HT-29 (cell line): Measurements from ENCODE around the gene UBE2L5. TPM values are rescaled to one million over a fixed set of nuclear protein-coding genes. Genes with fewer than 3 reads are reported as not detected.
A peak's percentile ranks its signal among the peaks of the same experiment; 100 is the strongest.

Experiments used
- DNase-seq: peaks from one replicate; pipeline ENCODE4 v3.0.0-alpha.2; 2015; ENCODE audit warnings: low spot score
- total RNA-seq: library from RNA; depleted of rRNA; stranded (reverse); fragments of >200 nt; shearing (Covaris generic); gene quantifications from 2 replicates; pipeline ENCODE4 v1.2.3, GENCODE V29; 2014; rRNA removed

The UBE2L5 gene
- total RNA-seq, result not detected in 2 replicates

DNA sequence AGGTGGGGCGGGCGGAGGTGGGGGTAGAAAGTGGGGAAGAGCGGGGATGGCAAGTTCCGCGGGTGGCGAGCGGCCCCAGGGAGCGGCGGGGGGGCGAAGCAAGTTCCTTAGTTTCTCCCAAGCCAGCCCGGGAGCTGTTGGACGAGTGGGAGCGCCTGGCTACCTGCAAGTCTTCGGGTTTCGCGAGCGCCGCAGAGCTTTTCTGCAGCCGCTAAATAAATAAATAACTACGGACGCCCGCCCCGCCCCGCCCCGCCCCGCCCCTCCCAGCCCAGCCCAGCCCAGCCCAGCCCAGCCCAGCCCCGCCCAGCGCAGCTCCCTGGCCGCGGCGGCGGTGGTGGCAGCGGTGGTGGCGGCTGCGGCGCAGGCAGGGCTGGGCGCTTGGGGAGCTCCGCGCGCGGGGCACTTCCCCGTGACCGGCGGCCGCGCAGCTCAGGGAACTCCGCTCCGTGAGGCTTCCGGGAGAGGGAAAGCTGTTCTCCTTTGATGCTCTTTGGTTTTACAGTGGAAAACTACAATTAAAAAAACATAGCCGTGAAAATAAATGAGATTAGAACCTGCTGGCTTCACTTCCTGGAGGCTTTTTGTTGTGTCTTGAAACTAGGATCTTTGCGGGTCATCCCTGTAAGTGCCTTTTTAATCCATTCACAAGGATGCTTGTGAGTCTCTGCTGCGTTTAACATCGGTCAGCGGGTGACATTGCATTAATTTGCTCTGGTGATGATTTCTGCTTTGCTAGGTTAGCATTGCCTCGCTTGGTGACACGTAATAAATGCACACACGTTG is at the start of gene UBE2L5:
Gene UBE2L5 (plus strand): TSS at position 440 of the 786 bp plus-strand sequence. CDS start 5,498 bp downstream, outside the sequence.
- DNase-seq, result peak; percentile 68

- no peak for DNase-seq
Measured at GRCh38 chr13:30373727-30374126, 48.6 kb upstream of the UBE2L5 start.

- no peak for DNase-seq
Measured at GRCh38 chr13:30375265-30375835, 46.9 kb upstream of the UBE2L5 start.

- peak; percentile 14 for DNase-seq
Measured at GRCh38 chr13:30376426-30377311, 45.6 kb upstream of the UBE2L5 start.

- DNase-seq, result no peak
Measured at GRCh38 chr13:30377312-30377685, 45.0 kb upstream of the UBE2L5 start.

GRCh38 chr13:30378191-30378590 is 44.1 kb upstream of the UBE2L5 start:
- DNase-seq, result no peak

DNA sequence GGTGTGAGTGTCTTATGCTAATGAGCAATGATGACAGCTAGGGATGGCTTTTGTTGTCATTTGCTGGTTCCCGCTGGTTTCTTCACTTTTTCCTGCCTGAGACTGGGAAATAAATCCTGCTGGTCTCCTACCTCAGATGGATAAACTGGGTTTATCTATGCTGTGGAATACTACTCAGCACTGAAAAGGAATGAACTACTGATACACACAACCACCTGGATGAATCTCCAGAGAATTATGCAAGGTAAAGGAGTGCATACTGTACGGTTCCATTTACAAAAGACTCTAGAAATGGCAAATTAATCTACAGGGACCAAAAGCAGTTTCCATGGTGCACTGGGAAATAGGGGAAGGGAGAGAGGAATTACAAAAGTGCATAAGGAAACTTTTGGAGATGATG is 41.2 kb upstream of the UBE2L5 start:
- DNase-seq, result no peak

- DNase-seq, result no peak
Measured at GRCh38 chr13:30382836-30383525, 39.3 kb upstream of the UBE2L5 start.

DNA sequence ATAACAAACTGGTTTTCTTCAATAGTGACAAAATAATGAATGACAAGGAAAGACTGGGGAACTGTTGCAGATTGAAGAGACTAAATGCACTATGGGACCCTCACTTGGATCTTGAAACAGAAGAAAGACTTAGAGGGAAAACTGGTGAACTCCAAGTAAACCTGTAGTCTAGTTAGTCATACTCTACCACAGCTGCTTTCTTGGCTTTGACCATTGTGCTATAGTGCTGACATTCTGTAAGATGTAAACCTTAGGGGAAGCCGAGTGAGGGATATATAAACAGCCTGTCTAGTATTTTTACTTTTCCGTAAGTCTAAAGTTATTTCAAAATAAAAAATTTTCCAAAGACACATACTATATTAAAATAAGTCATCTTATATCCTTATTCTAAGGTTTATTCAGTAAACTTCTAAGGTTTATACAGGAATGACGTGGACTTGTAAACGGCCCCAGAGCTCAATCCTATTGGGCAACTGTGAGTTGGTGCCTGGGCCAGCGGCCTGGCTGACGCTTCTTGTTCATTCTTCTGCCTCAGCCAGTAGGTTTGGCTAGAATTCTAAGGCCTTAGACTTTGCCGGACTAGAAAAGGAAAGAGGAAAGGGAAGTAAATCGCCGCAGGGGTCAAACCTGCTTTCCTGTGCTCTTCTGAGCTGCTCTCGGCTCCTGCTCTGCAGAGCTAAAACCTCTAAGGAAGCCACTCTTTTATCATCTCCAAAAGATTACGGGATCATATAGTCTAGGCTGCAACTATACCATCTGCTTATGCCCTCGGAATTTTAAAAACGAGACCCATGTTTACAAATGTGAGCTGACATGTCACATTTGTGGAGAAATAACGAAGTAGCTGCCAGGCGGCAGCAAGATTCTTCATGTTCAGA is 33.6 kb upstream of the UBE2L5 start:
- no peak for DNase-seq

DNA sequence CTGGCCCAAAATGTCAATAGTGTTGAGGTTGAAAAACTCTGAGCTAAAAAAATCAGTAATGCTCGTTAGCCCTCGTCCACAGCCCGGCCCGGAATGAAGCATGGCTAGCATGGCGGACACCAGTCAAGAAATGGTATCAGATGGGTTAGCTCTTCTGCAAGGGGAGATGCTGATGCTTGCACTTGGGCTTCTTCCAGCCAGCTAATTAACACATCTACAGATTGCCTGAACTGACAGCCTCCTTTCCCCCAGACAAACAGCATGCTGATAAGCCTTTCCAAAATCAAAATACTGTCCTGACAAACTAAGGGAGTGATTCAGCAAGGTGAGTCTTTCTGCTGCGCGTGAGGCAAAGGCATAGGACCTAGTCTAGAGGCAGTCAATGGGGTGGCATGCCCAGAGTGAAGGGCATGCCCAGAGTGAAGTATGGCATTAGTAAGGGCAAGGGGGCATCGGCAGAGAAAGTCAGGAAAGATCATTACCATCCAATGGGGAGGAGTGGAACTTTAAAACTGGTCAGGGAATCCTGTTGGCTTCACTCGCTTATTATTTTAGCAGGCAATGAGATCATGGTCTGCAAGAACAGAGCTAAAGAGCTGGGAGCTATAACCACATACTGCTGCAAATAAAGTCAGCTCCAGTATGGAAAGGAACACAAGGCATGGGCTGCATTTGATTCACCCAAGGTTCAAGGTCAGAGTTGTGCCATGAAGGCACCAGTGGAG is 30.2 kb upstream of the UBE2L5 start:
- DNase-seq, result no peak

DNA sequence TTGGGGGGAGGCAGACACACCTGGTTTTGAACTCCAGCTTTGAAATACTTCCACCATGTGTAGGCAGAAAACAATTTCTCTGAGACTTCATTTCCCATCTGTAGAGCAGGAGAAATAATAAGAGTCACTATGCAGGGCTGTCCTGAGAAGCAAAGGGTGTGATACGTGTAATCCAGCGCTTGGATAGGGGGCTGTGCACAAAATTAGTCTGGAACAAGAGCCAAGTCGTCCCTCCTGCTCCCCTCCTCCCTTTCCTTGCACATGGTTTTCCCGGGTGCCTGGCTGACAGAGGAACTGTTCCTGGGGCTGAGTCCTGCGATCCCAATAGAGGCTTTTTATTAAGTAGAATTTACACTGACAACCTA is 29.6 kb upstream of the UBE2L5 start:
- no peak for DNase-seq

- peak; percentile 23 for DNase-seq
Measured at GRCh38 chr13:30394751-30395191, 27.5 kb upstream of the UBE2L5 start.

DNA sequence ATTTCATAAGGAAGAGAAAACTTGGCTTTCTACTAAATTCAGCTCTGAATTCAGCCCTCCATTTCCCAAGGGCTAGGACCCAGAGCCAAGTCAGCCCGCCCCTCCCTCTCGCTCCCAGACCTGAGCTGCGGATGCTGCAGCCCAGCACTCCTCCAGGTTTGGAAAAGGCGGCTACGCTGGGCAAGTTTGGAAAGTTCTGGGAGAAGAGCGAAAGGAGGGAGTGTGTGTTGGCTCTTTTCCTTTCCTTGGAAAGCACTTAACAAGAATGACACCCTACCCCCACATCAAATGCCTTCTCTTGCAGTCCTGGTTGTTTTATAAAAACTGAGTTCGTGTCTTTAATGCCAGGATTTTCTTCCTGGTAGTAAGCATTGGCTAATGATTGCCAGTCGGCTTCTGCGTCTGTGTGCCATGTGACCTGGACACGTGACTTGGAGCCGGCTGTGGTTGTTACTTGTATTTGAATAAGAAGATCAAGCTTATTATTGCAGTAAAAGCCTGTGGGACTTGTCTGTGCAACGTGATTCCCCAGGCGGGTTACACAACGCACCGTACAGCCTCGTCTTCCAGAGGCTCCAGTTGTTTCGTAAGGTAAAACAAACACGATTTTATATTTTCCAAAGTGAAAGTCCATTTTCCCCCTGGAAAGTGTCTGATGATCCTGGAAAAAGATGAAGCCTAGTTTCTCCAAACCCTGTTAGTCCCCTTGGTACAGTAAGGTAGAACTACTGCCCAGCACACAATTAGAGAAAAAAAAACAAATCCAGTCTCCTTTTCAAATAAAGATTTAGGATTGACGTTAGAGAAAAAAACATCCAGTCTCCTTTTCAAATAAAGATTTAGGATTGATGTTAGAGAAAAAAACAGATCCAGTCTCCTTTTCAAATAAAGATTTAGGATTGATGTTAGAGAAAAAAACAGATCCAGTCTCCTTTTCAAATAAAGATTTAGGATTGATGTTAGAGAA is 26.8 kb upstream of the UBE2L5 start:
- peak; percentile 94 for DNase-seq

GRCh38 chr13:30396434-30397075 is 25.7 kb upstream of the UBE2L5 start:
- DNase-seq, result no peak

DNA sequence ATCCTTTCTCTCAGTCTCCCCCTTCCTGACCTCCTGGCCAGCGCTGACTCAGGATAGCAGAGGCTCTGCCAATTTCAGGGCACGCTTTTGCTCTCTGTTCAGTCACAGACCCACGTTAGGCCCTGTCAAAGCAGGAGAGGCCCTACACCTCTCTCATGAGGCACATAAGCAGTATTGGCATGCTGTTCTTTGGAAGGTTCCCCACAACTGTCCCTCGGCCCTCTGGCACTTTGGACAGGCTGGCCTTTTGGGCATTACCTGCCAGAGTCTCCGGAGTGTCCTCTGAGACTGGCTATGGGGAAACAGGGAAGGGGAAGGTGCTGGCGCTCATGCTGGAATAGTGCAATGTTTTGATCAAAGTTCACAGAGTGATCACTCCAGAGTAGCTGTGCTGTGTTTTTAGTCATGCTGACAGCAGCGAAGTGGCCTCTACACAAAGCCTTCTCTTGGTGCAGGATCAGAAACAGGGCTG is 23.7 kb upstream of the UBE2L5 start:
- DNase-seq, result no peak

- DNase-seq, result no peak
Measured at GRCh38 chr13:30400376-30400775, 21.9 kb upstream of the UBE2L5 start.

- DNase-seq, result no peak
Measured at GRCh38 chr13:30401347-30401746, 20.9 kb upstream of the UBE2L5 start.

- no peak for DNase-seq
Measured at GRCh38 chr13:30403456-30403855, 18.8 kb upstream of the UBE2L5 start.
